HPDE6-E6E7 (cell line): ENCODE measurements around the gene TIMM21.

Experiments used
- DNase-seq: peaks from one replicate; pipeline ENCODE4 v3.0.0; 2011; ENCODE audit warnings: missing footprints; ENCODE audit errors: extremely low spot score

TIMM21 gene

DNA sequence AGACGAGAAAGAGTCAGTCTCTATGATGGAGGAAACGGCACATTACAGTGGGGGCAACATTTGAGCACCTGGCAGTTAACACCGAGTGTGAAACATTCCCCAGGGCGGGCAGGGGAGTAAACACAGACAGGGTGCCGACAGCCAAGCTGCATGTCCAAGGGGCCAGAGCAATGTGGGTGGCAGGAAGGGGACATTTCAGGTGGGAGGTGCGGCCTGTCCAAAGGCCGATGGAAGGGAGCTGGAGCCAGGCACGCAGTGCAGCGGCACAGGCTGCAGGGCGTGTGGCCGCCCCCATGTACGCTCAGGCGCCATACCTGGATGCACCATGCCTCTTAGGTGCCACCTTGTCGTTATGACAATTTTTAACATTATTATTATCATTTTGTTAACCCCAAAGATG lies 43.3 kb downstream of the TIMM21 start:
- no peak for DNase-seq

DNA sequence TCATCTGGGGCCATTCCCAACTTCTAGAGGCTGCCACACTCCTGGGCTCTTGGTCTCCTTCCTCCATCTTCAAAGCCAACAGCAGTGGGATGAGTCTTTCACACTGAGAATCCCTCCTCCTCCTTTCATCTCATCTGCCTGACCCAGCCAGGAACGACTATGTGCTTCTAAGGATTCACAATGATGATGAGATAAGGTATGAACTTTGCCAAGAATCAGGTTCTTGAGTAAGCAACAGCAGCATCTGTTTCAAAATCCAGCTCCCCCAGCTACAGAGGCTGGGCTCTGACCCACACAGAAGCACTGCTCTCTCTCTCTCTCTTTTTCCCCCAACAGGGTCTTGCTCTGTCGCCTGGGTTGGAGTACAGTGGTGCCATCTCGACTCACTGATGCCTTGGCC lies 46.4 kb downstream of the TIMM21 start:
- DNase-seq: no peak

DNA sequence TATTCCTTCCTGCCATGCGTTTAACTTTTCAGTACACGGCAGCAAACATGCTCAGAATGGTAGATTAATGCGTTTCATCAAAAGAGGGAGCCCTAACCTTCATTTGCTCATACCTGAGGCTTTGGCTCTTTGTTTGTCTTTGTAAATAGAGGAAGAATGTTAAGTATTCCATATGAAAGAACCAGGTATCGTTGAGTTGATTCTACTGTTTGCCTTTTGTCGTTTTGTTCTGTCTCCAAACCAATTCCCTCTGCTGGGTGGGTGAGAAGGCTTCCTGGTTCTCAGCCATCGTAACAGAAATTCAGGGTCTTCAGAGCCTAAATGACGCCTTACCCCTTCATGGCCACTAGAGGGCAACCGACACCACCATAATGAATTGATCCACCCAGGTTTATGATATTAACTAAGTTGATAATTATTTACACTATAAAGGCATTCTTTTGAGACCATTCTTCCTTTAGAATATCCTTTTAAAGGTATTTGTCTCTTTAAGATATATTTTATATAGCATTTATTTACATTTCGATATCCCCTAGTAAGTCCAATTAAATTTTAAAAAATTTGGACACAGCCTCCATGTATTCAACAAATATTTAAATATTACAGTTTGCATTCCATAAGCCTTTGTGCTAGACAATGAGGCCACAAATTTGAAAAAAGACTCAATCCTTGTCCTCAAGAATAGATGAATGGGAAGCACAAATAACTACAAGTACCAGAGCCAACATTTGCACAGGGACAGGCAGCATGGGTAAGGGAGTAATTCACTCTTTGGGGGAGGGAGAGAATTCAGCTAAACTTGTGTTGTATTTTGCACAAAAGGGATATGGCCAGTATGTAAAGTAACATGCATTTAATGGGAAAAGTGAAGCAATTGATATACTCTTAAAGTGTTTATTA lies 48.1 kb downstream of the TIMM21 start:
- DNase-seq: peak; percentile 73

DNA sequence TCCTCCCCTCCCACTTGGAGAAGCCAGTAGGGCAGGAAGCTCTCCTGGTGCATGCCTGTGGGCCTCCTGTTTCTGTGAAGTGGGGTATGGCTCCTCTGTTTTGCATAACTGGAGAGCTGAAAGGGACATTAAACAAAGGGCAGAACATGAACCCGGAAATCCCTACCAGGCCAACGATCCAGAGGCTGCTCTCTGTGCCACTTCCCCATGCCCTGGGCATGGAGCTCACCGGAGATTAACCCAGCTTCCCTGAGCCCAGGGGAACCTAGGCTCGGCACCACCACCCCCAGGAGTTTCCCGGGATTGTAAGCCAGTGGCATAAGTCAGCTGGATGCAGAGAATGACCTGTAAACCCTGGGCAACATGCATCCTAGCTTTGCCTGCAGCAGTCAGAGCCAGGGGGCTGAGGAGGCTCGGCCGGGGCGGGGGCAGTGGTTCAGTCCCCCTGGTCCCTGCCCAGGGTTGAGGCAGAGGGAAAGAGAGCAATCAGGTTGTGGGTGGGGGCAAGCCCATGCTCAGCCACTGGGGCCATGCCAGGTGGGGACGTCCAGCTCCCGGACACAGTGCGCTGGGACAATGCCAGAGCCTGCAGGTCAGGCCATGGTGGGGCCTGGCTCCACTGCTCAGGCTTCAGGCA lies 49.5 kb downstream of the TIMM21 start:
- DNase-seq: no peak

DNA sequence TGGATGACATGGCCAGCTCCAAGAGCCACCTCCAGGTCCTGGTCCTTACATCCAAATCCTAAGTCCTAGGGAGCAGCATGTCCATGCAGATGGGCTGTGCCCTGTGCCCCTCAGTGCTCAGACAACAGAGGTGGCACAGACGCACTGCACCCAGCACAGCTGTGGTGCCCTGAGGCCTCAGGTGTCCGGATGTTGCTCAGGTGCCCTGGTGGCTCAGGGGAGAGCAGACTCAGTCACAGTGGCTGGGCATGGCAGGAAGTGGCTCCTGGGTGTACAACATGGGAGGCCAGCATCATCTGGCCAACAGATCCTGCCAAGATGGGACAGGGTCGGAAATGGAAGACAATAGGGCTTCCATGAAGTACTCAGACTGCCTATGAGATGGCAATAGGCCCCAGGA lies 50.1 kb downstream of the TIMM21 start:
- no peak for DNase-seq

DNA sequence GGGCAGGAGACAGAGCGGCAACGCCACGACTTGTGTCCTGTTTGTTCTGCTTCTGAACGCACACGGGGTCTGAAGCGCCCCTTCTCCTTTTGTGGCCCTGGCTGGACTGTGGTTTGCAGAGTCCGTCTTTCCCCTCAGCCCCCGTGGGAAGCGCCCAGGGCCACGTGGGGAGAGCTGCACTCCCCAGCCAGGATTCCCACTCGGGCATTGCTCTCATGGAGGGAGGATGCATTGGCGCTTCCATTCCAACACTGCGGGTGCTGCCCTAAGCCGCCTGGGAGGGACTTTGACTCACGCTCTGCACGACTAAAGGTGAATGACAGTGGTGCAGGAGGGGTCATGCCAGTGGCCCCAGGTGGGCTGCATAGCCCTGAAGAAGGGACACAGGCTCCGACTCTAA lies 52.5 kb downstream of the TIMM21 start:
- DNase-seq: no peak

DNA sequence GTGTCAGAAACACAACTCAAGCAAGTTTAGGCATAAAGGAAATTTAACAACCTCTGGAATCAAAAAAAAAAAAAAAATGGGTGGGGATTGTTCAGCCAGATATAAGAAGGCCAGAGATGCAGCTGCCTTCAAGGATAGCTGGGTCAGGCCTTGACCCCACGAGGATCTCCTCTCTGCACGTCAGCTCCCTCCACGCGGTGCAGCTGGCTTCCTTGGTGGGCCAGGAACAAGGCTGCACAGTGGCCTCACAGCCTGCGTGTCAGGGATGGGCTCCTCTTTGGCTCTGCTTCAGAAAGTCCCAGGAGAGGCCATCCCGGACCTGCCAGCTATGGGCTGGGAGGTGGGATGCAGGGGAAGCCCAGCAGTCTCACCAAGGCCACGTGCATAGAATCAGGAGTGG lies 55.5 kb downstream of the TIMM21 start:
- no peak for DNase-seq

DNA sequence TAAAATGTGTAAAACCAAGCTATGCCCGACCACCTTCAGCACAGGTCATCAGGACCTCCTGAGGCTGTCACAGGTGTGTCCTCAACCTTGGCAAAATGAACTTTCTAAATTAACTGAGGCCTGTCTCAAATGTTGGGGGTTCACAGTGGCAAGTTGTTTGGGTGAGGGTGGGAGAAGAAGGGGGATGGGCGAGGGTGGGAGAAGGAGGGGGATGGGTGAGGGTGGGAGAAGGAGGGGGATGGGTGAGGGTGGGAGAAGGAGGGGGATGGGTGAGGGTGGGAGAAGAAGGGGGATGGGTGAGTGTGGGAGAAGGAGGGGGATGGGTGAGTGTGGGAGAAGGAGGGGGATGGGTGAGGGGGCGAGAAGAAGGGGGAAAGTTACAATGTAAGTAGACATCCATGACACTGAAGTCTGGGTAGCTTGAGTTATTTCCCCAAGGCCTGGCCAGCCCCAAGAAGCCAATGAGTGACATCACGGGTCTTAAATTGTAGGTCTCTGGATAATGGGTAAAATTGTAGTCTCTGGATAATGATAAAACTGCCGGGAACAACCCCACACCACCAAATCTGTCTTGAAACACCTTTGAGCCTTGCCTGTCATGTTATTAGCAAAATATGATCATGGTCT lies 56.3 kb downstream of the TIMM21 start:
- no peak for DNase-seq
